PFSK-1 (cell line): ENCODE data around the gene UROS.

Source experiments
- FOXP2 ChIP-seq: optimal IDR thresholded peaks from 2 replicates; pipeline ENCODE3; 2011; ENCODE audit warnings: borderline replicate concordance, control low read depth, inconsistent platforms; ENCODE audit not compliant: insufficient read depth; ENCODE audit errors: extremely low read length, extremely low read depth
- POLR2AphosphoS5 ChIP-seq: IDR thresholded peaks from 2 replicates; pipeline ENCODE4 v1.6.1; 2012; ENCODE audit warnings: low read depth, mild to moderate bottlenecking, control low read depth, low read length, moderate library complexity
- REST ChIP-seq, 2 experiments: IDR thresholded peaks; 2 replicates each; pipeline versions ENCODE4 v1.6.1 to v1.8.0; 2011 to 2012; ENCODE audit warnings: low read depth in 2 of 2, low read length in 2 of 2, control low read depth in 1 of 2, inconsistent platforms in 1 of 2, mild to moderate bottlenecking in 1 of 2, moderate library complexity in 1 of 2; ENCODE audit not compliant: insufficient read depth in 1 of 2
- SIN3A ChIP-seq: IDR thresholded peaks from 2 replicates; pipeline ENCODE4 v1.6.1; 2012; ENCODE audit warnings: mild to moderate bottlenecking, low read length, moderate library complexity, borderline replicate concordance; ENCODE audit not compliant: insufficient read depth
- TAF1 ChIP-seq: IDR thresholded peaks from 2 replicates; pipeline ENCODE4 v1.6.1; 2012; ENCODE audit warnings: low read length, control low read depth, borderline replicate concordance; ENCODE audit not compliant: insufficient read depth

UROS gene

GRCh38 chr10:125788156-125789034 lies 34.7 kb downstream of the UROS start:
- TF ChIP-seq POLR2AphosphoS5: no peak
- TF ChIP-seq FOXP2: no peak
- no peak for TF ChIP-seq REST (IDR thresholded peaks at IDR 0.05; ENCODE audit: insufficient read depth in 1 of 2, low read depth in 2 of 2, low read length in 2 of 2)
- no peak for TF ChIP-seq TAF1
- no peak for TF ChIP-seq SIN3A

- TF ChIP-seq FOXP2: no peak
- no peak for TF ChIP-seq POLR2AphosphoS5
These were observed 37.3 kb downstream of the UROS start for GRCh38 chr10:125785791-125786190.

- TF ChIP-seq FOXP2 (no peak), SIN3A (no peak), TAF1 (no peak), REST (IDR thresholded peaks at IDR 0.05; ENCODE audit: insufficient read depth in 1 of 2, low read depth in 2 of 2, low read length in 2 of 2) (no peak), POLR2AphosphoS5 (no peak)
These were observed 39.1 kb downstream of the UROS start for GRCh38 chr10:125783957-125784356.

GRCh38 chr10:125783408-125783807 lies 39.6 kb downstream of the UROS start:
- TF ChIP-seq TAF1 (no peak), POLR2AphosphoS5 (no peak), SIN3A (no peak), REST (IDR thresholded peaks at IDR 0.05; ENCODE audit: insufficient read depth in 1 of 2, low read depth in 2 of 2, low read length in 2 of 2) (no peak), FOXP2 (no peak)

- TF ChIP-seq SIN3A: no peak
- no peak for TF ChIP-seq FOXP2
- no peak for TF ChIP-seq TAF1
- TF ChIP-seq REST (IDR thresholded peaks at IDR 0.05; ENCODE audit: insufficient read depth in 1 of 2, low read depth in 2 of 2, low read length in 2 of 2): no peak
- no peak for TF ChIP-seq POLR2AphosphoS5
These were observed 40.4 kb downstream of the UROS start for GRCh38 chr10:125782616-125783015.
